ENCODE measurements around the gene LDB2. TPM values are rescaled to one million over a fixed set of nuclear protein-coding genes. Genes with fewer than 3 reads are reported as not detected.
A peak's percentile ranks its signal among the peaks of the same experiment; 100 is the strongest.

The LDB2 gene
- polyA plus RNA-seq, 2 of the 4 experiments (the other 2 are of a cell fraction), result not detected

DNA sequence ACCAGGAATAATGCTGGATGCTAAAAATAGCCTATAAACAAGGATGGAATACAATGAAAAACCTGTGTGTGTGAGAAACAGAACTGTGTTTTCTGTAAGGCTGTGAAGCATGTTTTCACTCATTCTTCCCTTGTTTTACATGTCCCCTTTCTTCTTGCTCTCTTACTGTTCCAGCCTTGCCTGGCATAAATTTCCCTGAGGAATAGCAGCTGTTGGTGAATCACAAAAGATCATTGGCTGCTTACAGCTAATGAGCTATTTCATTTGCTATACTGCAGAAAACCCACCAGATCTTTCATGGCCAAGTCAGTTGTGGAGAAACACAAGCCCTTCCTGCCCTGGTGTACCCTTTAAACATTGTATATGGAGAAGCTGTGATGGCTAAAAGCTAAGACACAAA, 91.1 kb downstream of the LDB2 start:
- H3K4me2 ChIP-seq, result no peak overlapping the region
- no peak for FAIRE-seq
- TF ChIP-seq, protein P1, sequence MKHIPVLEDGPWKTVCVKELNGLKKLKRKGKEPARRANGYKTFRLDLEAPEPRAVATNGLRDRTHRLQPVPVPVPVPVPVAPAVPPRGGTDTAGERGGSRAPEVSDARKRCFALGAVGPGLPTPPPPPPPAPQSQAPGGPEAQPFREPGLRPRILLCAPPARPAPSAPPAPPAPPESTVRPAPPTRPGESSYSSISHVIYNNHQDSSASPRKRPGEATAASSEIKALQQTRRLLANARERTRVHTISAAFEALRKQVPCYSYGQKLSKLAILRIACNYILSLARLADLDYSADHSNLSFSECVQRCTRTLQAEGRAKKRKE (CRISPR knock-in tag; IDR thresholded peaks at IDR 0.05; ENCODE audit: low read depth), result no peak
- no peak for TF ChIP-seq CHD2 (IDR thresholded peaks at IDR 0.05; ENCODE audit: low read length, partially characterized antibody)
- no peak for TF ChIP-seq HOXB5 (CRISPR knock-in tag; IDR thresholded peaks at IDR 0.05)

DNA sequence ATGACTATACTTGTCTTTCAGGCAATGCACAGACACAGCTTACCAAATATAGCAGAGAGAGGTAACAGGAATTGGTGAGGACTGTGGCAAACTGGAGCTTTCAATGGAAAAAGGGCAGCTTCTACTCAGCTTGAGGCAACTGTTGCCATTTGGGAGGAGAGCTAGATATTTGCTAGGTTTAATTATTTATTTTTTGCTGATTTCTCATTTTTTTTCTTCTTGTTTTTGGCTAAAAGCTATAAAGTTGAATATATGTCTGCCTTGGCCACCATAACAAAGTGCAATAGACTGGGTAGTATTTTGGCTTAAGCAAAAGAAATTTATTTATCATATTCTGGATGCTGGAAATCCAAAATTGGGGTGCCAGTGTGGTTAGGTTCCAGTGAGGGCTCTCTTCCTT, 93.9 kb downstream of the LDB2 start:
- ChIA-PET CTCF (no interaction called here), POLR2A (no interaction called here)
- H3K9me3 ChIP-seq, result no peaks in the 10 kb centered on the region
- FAIRE-seq (no peak), ATAC-seq (no peak), DNase-seq (ENCODE audit: low read depth in 1 of 2, low spot score in 1 of 2) (no peak)
- no peak for TF ChIP-seq ZSCAN20 (CRISPR knock-in tag; IDR thresholded peaks at IDR 0.05)
- TF ChIP-seq MAFK (IDR thresholded peaks at IDR 0.05; ENCODE audit: partially characterized antibody), result peak; percentile 38
- no peak for TF ChIP-seq NR3C1 (IDR thresholded peaks at IDR 0.05)
- H3K27ac ChIP-seq, result no peak overlapping the region
- H3K4me3 ChIP-seq, result no peak overlapping the region
- H3K4me2 ChIP-seq, result no peak overlapping the region
- no peaks in the 10 kb centered on the region for H3K4me1 ChIP-seq

More for the DNA sequence above, 91.1 kb downstream of the LDB2 start:
- Histone ChIP-seq H3K9me3 (no peaks in the 10 kb centered on the region), H3K27ac (no peak overlapping the region), H3K4me3 (no peak overlapping the region), H3K4me1 (no peaks in the 10 kb centered on the region)
- ChIA-PET POLR2A (no interaction called here), CTCF (interaction anchor here (0.8 kb wide), 1 partner anchor 562 kb away, joined by 3 read pairs; no protein-coding TSS in a partner anchor)
- ATAC-seq (no peak), DNase-seq (ENCODE audit: low read depth in 1 of 2, low spot score in 1 of 2) (no peak)

DNA sequence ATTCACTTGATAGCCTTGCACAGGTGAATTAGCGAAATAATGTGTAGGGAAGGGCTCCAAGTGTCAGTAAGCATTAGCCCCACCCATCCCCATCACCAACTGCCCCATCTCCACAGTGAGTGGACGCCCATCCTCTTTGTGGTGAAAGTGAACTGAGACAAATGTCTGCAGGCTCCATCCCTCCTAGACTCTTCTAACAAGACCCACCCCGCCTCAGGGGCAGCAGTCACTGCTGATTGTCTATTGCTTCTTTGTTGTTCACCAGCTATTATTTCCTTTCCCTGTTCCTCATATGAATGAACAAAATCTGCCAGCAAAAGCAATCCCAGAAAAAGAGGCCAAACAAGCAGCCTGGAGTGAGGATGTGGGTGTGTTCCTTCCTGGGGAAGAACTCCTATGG, 96.4 kb downstream of the LDB2 start:
- no peak for FAIRE-seq
- no peak for DNase-seq (ENCODE audit: low read depth in 1 of 2, low spot score in 1 of 2)
- ChIA-PET CTCF (no interaction called here), POLR2A (no interaction called here)
- no peak overlapping the region for H3K4me3 ChIP-seq
- ATAC-seq, result no peak
- 0% methylated on average over 3 of the region's 3 CpGs for WGBS (ENCODE audit: missing lambda C conversion rate)
- no peak overlapping the region for H3K4me2 ChIP-seq
- H3K9me3 ChIP-seq, result no peaks in the 10 kb centered on the region
- H3K4me1 ChIP-seq, result no peaks in the 10 kb centered on the region
- TF ChIP-seq, protein P1 (CRISPR knock-in tag; IDR thresholded peaks at IDR 0.05; ENCODE audit: low read depth), result no peak
- no peak for TF ChIP-seq KDM5A (IDR thresholded peaks at IDR 0.05)
- TF ChIP-seq CHD4 (IDR thresholded peaks at IDR 0.05; ENCODE audit: borderline replicate concordance), result no peak
- no peak for TF ChIP-seq ZSCAN20 (CRISPR knock-in tag; IDR thresholded peaks at IDR 0.05)
- TF ChIP-seq EHMT2 (IDR thresholded peaks at IDR 0.05; ENCODE audit: low read depth), result no peak
- TF ChIP-seq POLR2AphosphoS2 (conservative IDR thresholded peaks at IDR 0.05; ENCODE audit: low read length), result no peak
- no peak for TF ChIP-seq NR3C1 (IDR thresholded peaks at IDR 0.05)
- no peak for TF ChIP-seq BHLHE40 (IDR thresholded peaks at IDR 0.05; ENCODE audit: low read depth, low read length)
- no peak for TF ChIP-seq PHF8 (IDR thresholded peaks at IDR 0.05; ENCODE audit: borderline replicate concordance, low read depth)
- no peak for TF ChIP-seq POLR2A (IDR thresholded peaks at IDR 0.05; ENCODE audit: low read length)
- no peak for TF ChIP-seq JUNB (IDR thresholded peaks at IDR 0.05)
- TF ChIP-seq HOXB13 (CRISPR knock-in tag; IDR thresholded peaks at IDR 0.05; ENCODE audit: low read depth), result no peak
- TF ChIP-seq FOXS1 (CRISPR knock-in tag; IDR thresholded peaks at IDR 0.05), result no peak
- no peak for TF ChIP-seq FOSB (CRISPR knock-in tag; IDR thresholded peaks at IDR 0.05)
- TF ChIP-seq, protein P2, sequence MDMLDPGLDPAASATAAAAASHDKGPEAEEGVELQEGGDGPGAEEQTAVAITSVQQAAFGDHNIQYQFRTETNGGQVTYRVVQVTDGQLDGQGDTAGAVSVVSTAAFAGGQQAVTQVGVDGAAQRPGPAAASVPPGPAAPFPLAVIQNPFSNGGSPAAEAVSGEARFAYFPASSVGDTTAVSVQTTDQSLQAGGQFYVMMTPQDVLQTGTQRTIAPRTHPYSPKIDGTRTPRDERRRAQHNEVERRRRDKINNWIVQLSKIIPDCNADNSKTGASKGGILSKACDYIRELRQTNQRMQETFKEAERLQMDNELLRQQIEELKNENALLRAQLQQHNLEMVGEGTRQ (IDR thresholded peaks at IDR 0.05), result no peak
- TF ChIP-seq, protein P3, sequence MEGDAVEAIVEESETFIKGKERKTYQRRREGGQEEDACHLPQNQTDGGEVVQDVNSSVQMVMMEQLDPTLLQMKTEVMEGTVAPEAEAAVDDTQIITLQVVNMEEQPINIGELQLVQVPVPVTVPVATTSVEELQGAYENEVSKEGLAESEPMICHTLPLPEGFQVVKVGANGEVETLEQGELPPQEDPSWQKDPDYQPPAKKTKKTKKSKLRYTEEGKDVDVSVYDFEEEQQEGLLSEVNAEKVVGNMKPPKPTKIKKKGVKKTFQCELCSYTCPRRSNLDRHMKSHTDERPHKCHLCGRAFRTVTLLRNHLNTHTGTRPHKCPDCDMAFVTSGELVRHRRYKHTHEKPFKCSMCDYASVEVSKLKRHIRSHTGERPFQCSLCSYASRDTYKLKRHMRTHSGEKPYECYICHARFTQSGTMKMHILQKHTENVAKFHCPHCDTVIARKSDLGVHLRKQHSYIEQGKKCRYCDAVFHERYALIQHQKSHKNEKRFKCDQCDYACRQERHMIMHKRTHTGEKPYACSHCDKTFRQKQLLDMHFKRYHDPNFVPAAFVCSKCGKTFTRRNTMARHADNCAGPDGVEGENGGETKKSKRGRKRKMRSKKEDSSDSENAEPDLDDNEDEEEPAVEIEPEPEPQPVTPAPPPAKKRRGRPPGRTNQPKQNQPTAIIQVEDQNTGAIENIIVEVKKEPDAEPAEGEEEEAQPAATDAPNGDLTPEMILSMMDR (IDR thresholded peaks at IDR 0.05), result no peak
- H3K27ac ChIP-seq, result no peak overlapping the region

All from A549 (cell line).